ENCODE measurements around the gene LHFPL6.

The LHFPL6 gene

DNA sequence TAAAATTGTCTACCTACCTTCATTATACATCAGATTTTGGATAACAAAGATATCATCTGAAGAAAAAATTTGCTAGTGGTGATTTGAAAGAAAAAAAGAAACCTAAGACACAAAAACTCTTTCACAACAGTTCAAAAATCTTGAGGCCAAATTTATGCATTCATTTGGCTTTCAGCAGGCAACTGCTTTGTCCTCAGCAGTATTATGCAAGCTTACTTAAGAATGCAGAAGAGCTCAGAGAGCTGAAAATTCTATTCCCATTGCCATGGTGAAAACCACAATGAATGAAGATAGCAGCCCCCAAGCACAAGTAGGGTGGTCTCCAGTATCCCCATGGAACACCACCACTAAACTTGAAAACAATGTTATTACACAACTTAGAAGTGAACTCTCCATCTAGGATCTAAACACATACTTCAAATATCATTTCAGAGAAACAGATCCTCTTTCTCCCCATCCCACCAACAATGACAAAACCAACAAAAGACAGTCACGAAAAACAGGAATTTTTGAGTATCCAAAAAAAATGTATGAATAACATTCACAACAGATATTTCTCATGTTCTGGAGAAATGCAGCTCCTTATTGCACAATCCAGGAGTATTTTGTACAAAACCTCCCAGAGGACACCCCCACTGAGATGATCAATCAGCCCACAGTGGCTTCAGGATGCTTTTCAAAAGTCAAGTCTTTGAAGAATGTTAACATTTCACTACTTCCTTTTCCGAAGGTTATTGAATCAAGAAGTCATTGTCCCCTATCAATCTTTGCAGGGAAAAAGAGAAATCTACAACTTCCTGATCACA lies 192.7 kb downstream of the LHFPL6 start:
- no peak for DNase-seq

DNA sequence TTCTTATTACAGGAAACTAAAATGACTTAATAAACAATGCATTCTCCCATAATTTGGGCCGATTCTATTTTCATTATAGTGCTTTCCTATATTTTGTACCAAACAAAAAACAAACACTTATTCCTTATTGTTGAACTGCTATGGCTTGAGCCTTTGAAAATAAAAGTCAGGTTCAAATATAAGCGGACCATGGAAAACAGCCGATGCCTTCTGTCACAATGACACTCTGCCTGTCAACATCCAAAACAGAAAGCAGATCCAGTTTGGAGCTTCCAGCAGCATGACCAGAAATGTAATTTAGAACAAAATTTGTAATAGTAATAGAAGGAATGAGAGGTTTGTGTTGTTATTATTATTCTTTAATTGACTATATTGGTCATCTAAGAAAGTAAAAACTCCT lies 194.5 kb downstream of the LHFPL6 start:
- DNase-seq: no peak

DNA sequence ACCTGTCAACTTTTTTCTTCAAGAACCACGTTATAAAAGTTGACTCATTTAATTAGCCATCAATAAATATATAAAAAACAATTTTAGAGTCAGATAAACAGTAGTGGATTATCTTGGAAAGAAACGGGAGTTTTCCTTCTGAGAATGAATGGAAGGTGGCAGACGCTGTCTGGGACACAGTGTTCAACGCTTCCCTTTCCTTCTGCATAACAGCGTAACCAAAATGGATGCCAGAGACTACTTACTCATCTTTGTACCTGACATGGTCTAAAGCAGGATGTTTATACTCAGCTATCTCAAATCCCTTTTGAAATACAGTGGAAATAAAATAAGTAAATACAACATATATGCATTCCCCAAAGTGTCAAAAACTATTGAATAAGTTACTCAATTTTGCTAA lies 195.2 kb downstream of the LHFPL6 start:
- no peak for DNase-seq

DNA sequence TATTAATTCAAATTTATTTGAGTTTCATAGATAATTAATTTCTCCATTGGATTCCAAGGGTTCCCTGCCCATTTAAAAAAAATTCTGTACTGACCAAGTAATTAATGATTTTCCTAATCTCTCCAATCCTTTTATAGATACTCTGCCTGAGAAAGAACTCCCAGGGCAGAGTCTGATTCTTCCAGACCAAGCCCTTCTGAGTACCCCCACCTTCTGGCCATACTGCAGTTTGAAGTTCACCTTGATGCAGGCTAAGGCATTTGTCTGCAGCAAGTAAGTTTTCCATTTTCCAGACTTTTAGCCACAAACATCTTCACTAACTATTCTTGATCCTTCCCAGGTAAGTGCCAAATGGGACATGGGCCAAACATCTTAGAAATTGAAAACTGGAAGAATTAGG lies 195.9 kb downstream of the LHFPL6 start:
- no peak for DNase-seq

DNA sequence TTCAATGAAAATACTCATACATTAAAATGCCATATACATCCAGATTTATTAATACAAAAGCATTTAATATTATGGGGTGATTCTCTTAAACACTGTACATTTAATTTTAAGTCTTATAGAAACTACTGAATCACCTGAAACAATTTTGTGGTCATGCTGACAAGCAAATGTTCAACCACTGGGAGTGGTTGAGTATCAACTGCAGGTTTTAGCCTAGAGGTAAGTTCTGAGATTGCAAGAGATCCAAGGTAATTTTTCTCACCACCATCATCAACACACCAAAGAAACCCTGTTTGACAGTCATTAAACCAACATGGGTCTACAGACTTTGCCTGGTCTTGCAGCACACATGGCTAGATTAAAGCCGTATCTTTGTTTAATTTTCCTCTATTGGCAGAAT lies 196.3 kb downstream of the LHFPL6 start:
- DNase-seq: no peak

DNA sequence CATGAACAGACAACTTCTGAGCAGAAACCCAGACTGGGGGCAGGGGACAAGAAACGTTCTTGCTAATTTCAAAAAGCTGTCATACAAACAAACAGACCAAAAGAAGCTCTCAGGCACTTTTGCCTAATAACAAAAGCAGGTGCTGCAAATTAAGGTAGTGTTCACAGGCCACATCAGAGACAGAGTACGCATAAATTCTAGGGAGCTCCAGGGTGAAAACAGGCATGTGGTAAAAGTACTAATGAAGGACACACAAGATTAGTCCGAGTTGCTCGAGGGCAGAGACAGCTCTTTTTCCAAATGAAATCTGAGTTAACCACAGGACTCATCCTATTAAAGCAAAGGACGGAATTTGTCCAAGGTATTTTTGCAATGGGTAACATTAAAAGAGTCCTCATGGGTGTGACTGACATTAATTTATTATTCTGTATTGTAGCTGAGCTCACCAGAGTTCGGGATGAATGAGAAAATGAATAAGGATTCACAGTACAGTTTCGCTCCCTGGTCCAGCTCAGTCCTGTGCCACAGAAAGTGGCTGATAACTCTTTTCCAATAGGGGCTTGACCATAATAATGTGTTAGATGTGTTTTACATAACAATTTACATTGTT lies 197.3 kb downstream of the LHFPL6 start:
- no peak for DNase-seq

DNA sequence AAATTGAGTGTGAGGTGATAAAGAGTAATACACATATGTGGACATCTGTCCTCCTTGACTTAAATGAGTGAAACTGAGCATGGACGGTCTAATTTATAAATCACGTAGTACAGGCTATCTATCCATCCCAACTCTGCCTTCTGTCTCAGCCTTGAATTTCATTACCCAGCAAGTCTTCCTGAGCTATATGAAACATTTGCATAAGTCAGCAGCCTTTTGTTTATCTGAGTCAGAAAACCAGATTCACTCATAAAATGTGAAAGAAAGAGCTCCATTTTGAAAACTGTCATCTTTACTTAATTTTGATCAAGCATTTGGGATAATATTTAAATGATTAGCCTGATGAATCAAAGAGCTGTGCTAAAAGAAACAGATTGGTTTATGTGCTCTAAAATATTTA lies 197.9 kb downstream of the LHFPL6 start:
- no peak for DNase-seq

DNA sequence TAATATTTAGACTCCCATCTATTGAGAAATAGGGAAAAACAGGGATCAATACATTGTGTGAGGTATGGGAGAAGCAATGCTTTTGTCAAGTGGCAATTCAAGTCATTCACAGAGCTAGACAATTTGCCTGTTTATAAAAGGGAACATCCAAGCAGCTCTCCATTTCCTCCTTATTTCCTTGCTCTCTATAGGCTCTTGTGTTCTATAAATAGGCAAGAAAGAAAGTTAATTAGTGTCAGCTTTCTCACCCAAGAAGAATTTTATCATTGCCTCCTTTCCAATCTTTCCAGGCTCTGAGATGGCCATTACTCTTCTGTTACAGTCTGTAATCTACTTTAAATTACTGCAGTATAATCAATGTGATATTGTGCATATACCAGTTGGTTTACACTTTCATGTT lies 199.9 kb downstream of the LHFPL6 start:
- DNase-seq: no peak

DNA sequence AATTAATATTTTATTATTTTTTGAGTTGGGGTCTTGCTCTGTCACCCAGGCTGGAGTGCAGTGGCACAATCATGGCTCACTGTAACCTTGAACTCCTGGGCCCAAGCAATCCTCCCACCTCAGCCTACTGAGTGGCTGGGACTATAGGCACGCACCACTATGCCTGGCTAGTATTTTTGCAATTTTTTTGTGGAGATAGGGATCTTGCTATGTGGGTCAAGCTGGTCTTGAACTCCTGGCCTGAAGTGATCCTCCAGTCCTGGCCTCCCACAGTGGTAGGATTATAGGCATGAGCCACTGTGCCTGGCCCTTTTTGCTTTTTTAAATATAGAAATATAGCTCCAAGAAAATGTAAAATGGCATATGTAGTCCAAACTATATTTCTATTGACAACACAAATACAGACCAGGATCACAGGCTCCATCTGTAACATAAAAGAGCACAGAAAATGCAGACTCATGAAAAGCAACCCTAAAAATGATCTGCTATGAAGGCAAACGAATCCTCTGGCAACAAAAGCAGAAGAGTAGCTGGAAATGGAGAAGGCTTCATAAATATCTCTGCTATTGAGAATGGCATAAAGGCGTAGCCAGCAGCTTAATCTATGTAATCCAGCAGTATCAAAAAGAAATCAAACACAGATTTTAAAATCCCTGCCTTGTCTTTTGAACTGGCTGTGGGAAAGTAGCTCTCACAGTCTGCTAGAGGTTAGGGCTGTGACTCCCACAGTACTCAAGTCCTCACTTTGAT lies 200.6 kb downstream of the LHFPL6 start:
- no peak for DNase-seq

DNA sequence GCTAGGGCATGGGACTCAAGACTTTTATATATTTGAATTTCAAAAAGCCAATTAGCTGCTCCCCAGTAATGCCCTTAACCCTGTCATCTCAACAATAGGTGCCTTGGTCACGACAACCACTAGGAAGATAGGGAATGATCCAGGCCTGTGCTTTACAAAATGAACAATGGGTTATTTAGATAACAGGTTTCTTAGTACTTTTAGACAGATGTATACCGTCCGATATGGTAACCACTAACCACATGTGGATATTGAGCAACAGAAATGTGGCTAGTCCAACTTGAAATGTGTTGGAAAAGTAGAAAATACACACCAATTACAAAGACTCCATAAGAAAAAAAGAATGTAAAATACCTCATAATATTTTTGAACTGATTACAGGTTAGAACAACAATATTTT lies 201.2 kb downstream of the LHFPL6 start:
- DNase-seq: no peak

DNA sequence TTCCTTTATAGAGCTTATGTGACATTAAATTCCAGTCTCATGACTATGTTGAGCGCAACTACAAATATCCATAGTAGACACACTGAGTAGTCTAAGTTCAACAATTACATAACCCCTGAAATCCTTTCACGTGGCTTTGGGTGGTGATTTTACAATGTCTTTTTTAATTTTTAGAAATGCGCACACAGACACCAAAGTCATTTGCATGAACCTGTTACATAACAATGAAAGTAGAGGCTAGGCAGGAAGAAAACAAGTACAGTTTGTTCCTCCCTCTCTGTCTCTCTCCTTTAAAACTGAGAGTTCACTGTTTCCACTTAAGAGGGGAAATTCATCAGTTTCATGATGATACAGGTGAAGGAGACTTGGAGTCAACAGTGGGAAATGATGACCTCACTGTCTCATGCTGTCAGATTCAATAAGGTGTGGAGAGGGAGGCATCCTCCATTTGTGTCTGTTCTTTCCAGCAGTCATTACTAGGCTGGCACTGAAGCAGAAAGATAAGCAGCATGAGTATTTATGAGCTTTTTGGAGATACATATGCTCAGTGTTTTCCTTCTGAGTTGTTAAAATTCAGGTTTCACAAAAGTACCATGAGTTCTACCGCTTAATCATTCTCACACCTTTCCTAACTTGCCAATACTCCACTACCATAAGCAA lies 201.8 kb downstream of the LHFPL6 start:
- no peak for DNase-seq

DNA sequence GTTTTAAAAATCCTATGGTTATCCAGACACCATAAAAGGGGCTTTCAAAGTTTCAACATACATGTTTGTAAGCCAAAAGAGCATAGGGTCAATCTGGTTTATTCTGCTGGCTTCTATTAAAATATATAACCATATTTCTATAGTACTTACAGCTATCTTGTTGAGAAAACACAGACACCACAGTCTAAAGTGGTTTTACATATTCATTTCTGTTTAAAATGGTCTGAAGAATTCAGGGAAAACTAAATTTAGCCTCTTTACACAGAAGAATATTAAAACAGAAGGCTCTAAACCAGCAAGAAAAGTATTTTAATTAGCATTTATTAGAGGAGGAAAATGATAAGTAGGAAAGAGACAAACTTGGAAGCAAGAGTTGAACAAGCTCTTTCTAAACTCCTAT lies 203.9 kb downstream of the LHFPL6 start:
- DNase-seq: no peak

DNA sequence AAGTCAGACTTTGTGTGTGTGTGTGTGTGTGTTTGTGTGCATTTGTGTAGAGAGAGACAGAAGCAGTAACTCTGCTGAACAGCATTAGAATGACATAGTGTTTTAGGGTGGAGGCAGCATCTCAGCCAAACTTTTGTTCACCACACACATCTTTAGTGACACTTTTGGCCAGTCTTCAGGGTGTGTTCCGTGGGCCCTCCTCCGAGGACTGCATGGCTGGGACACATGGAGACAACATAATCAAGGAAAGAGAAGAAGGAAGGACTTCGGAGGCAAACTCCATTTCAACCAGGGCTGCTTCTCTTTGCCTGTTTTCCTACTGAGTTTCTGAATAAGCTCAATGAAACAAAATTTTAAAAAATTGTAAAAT lies 205.1 kb downstream of the LHFPL6 start:
- no peak for DNase-seq

DNA sequence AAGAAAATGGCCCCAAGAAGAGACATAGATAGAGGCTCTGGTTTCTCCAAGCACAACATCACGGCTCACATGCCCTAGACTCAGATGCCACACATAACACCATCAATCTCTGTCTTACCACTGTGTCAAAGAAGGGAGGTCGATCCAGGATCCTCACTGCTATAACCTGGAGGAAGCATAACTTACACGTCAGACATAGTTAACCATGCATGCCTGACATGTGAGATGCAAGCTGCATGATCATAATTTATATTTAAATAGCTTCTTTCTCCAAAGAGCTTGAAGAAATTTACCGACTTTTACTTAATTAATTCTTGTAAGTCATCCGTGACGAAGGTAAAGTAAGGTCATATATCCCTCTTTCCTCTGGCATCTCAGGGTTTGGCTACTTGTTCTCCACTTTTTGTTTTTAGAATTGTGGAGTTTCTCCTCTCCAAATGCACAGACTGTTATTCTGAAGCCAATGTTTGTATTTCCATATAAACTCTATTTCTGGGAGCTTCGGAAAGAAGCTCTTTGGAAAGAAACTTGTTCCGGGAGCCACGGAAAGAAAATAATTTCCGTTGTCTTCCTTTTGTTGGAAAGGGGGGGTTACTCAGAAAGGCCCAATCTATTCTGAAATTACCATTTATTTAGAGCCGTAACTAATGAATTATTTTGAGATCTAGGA lies 205.6 kb downstream of the LHFPL6 start:
- DNase-seq: no peak

DNA sequence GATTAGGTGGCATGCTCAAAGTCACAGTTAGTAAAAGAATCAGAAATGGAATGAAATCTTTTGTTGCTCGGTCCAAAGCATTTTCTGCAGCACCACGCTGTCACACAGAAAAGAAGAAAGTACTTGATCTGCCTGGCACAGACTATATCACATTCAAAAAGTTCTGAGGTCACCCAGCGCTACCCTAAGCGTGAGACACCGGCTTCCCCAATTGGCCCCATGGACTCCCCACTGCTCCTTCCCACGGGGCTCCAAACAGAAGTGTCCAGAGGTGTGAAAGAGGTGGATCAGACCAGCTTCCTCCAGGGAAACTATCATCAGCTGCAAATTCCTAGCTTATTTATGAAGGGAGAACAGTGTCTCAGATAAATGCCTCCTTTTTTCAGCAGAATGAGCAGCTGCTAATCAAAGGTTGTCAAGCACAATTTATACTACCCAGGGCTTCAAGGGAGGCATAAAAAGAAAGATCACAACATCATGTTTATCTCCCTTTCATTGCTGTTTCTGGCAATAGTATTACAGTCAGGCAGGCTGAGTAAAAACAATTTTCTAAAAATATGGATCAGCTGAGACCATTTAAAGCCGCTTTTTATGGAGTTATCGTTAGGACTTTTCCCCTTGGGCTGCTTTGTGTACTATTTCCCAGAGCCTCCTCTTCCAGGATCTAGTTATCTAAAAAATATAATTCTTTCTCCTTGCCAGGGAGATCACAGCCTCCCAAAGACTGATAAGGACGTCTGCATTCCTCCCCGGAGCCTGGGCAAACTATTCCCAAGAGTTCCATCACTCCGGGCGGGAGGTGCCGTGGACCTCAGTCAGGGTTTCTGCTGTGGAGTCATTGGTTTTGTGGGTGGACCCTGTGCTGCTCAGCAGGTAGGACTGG lies 208.0 kb downstream of the LHFPL6 start:
- no peak for DNase-seq

DNA sequence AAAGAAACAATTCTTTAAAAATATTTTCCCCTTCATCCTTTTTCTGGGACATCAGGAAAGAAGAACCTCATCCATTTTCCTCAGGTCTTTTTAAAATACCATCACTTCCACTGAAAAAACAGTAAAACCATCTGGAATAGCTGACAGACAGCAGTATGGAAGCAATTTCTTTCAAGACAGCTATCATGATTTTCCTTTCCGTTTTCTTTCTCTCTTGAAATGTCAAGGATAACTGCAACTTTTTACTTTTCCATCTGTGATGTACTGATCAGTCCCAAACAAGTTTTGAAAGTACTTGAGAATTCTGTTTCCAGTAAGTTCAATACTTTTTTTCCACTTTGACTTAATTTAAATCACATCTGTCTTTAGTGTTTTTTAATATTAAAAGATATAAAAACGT lies 211.2 kb downstream of the LHFPL6 start:
- no peak for DNase-seq

DNA sequence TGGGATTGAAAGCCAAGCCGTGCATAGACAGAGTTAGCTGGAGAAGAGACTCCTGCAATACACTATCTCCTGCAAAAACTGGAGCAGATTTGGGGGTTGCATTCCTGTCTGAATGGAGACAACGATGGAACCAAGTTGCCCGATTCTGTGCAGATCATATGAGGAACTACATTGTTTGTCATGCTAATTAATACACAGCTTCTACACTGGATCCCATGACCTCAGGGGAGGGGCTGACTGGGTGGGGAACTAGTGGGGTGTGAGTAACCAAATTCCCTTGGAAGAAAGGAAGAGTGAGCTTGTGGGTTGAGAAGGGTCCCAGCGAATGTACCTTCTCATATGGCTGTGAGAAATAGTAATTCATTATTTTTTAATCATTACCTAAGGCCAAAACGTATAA lies 214.0 kb downstream of the LHFPL6 start:
- DNase-seq: no peak

DNA sequence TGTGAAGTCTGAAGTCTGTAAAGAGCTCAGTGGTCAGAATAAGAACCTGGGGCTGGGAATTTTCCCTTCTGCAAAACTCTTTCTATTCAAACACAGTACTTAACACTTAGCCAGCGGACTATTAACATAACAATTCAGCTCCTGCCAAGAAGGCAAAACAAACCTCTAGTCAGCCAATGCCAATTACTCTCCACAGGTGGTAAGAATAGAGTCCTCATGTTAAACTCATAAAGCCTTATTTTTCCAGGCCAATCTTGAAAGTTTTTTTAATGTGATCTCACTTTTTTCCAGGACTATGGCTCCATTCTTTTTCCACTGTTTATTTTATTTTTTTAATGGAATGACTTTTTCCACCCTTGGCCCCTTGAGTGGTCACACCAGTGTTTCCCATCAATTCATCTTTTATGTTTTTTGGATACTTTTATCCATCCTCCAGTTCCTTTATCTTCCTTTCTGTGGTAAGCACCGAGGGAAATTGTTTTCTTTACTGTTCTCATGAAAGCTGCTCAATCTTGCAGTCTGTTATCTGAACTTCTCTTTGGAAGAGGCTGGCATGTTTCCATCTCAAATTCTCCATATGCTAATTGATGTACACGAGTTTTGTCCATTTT lies 217.3 kb downstream of the LHFPL6 start:
- DNase-seq: no peak

DNA sequence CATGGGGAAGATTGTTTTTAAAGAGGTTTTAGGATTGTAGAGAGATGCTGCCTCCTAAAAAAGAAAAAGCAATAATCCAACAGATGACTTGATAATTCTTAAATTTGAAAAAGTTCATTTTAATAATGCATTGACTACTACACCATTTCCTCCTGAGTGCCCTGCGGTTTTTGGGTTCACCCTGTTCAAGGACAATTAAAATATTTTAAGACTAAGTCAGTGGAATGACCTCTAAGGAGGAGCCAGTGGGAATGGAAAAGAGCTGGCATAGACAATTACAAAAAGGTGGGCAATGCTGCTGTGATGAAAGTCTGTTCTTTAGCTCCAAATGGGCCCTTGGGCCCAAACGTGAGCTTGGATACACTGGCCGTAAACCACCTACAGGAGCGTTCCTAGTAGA lies 217.8 kb downstream of the LHFPL6 start:
- no peak for DNase-seq

DNA sequence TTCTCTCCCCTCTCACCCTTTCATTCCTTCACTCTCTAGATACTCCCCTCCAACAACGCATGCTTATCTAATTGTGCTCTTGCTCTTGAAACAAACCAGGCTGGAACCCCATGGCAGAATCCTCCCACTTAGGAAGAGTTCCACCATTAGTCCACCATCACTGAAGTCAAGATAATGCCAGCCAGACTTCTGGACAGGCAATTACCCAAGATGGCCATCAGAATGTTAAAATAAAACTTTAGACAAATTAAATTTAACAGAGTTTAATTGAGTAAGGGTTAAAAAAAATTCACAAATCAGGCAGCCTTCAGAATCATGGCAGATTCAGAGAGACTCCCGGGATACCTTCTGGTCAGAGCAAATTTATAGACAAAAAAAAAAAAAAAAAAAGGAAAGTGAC lies 221.5 kb downstream of the LHFPL6 start:
- no peak for DNase-seq

Measured in activated CD4-positive, alpha-beta T cell treated with anti-CD3 and anti-CD28 coated beads, Interleukin-2, amount 50 U/mL, for 1 hour (primary cell).